WERI-Rb-1 (cell line): ENCODE results near the gene MARS1.
A peak's percentile ranks its signal among the peaks of the same experiment; 100 is the strongest.

ENCODE experiments used
- DNase-seq: peaks from one replicate; pipeline ENCODE4 v3.0.0-alpha.2; 2020
- H3K27ac ChIP-seq: fragments of 250-450 bp; sonication (Bioruptor Pico); 2 replicates; pipeline ENCODE4 v1.5.1; 2020; ENCODE audit warnings: mild to moderate bottlenecking, moderate library complexity
- H3K27me3 ChIP-seq: fragments of 250-450 bp; sonication (Bioruptor Pico); 2 replicates; pipeline ENCODE4 v1.5.1; 2021; ENCODE audit warnings: mild to moderate bottlenecking, low read depth, moderate library complexity; ENCODE audit not compliant: insufficient read depth, severe bottlenecking
- H3K36me3 ChIP-seq: fragments of 250-450 bp; sonication (Bioruptor Pico); 2 replicates; pipeline ENCODE4 v1.5.1; 2020; ENCODE audit warnings: mild to moderate bottlenecking, moderate library complexity
- H3K4me3 ChIP-seq: 2 replicates; pipeline ENCODE4 v1.5.1; 2011; ENCODE audit warnings: low read depth, mild to moderate bottlenecking, control low read depth, low read length
- H3K9me3 ChIP-seq: fragments of 250-450 bp; sonication (Bioruptor Pico); 2 replicates; pipeline ENCODE4 v1.5.1; 2021; ENCODE audit warnings: mild to moderate bottlenecking, moderate library complexity; ENCODE audit not compliant: severe bottlenecking
- CTCF ChIP-seq: IDR thresholded peaks from 2 replicates; pipeline ENCODE4 v1.5.1; 2011; ENCODE audit warnings: low read depth, mild to moderate bottlenecking, control low read depth, inconsistent platforms, low read length

Gene MARS1

DNA sequence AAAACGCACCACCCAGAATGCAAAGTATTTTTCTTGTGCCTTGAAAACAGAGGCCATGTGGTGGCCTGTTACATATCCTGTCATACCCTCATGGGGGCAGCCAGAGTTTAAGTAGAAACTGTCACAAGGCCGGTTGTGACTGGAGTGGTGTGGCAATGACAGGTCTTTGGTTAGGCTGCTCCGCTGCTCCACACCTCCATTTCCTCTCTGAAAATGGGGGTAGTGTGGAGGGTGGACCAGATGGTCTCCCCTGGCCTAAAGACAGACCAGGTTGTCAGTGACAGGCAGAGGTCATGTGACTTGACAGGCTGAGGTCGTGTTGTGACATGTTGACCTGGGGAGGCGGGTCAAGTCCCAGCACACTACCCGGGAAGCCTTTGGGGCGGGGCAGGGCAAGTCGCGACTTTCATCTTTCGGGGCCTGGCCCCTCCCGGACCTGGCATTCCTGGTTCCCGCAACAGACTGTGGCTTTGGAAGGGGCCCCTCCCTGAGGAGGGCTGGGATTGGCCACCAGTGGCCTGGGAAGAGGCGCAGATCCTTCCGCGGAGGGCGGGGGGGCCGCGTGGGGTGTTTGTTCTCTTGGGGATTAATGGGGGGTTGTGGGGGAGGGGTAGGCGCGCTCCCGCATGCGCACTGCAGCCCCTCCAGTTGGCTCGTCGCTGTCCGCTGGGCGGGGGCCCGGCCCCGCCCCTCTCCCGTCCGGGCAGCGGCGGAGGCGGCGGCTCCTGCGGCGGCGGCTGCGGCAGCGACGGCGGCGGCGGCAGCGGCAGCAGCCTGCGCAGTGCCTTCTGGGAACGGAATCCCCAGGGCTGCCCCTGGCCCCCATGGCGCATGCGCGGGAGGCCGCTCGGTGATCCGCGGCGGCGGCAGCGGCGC, 34.4 kb downstream of the MARS1 start, which contains the start of gene MBD6:
Gene MBD6, plus strand, starts transcription at position 814 of the 876 bp plus-strand sequence. CDS start 1,480 bp downstream, outside the sequence.
- Histone ChIP-seq H3K27me3 (no peaks in the 10 kb centered on the region), H3K27ac (peak within 1 kb of the TSS; percentile 99), H3K9me3 (no peaks in the 10 kb centered on the region), H3K4me3 (peak within 1 kb of the TSS; percentile 59), H3K36me3 (peaks cover 65% of the 10 kb centered on the region)
- DNase-seq, result peak; percentile 98
- TF ChIP-seq CTCF, result no peak

DNA sequence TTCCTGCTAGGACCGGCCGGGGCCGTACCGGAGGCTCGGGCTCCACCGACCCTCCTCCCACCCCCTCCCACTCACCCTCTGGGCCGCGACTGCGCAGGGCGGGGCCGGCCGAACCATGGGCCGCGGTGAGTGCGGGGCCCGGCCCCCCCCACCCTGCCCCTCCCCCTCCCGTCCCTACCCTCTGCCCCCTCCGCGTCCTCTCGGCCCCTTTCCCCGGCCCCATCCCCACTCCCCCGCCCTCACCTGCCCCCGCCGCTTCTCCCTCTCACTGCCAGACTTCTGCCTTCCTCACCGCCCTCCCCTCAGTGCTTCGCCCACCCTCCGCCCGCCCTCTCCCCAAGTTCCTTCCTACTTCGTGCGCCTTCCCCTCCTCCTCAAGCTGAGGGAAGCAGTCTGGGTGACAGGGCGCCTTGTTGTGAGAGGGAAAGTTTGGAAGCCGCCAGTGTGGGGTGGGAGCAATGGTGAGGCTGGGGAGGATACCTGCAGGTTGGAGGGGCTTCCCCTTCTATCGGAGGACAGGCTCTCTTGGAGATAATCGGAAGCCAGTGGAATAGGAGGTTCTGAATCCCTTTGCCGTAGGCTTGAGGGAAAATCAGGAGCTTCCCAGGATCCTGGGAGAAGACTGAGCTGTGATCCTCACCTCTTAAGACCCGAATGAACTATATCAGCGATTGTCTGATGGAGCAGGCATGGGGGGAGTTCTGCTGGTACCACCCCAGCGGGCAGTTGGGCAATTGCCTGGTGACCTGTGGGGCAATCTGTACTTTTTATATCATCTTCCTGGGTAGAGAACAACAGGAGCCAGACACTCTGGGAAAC, 35.2 kb downstream of the MARS1 start:
- DNase-seq, result peak; percentile 67
- Histone ChIP-seq H3K27me3 (no peaks in the 10 kb centered on the region), H3K4me3 (peak overlapping the region; percentile 59), H3K9me3 (no peaks in the 10 kb centered on the region), H3K36me3 (peaks cover 63% of the 10 kb centered on the region), H3K27ac (peak overlapping the region; percentile 99)
- TF ChIP-seq CTCF, result no peak

DNA sequence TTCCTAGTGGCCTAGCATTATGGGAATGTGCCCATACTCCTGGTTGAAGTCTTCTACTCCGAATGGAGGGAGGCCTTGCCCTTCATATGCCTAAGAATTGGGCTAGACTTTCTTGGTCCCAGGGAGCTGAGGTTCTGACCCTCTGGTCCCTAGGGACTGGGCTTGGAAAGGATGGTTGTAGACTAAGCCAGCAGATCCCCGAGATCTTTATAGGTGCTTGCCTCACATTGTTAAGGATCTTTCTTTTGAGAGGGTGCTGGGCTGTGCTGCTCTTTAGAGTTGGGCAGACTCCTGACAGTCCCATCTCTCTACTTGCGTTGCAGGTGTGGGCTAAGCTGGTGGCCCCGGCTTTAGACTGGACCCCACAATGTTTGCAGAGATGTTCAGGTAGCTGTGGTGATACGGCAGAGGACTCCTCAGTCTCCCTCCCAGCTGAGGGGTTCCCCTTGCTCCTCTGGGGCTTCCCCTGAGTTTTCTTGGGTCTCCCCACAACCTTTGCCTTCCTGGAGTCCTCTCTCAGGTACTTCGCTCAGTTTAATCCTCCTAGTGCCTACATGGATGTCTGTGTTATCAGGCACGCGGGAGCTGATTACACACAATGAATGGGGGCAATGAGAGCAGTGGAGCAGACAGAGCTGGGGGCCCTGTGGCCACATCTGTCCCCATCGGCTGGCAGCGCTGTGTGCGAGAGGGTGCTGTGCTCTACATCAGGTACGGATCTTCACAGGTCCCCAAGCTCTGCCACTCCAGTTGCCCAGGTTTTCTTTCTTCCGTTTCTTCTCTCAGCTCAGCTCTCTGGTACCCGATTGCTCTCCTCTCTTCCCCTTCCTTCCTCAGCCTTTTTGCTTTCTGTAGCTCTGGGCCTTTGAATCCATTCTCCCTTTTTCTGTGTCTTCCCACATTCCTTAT, 36.1 kb downstream of the MARS1 start:
- no peak for TF ChIP-seq CTCF
- Histone ChIP-seq H3K36me3 (peaks cover 62% of the 10 kb centered on the region), H3K4me3 (peak overlapping the region; percentile 59), H3K27me3 (no peaks in the 10 kb centered on the region), H3K9me3 (no peaks in the 10 kb centered on the region), H3K27ac (peak overlapping the region; percentile 99)
- DNase-seq, result no peak

DNA sequence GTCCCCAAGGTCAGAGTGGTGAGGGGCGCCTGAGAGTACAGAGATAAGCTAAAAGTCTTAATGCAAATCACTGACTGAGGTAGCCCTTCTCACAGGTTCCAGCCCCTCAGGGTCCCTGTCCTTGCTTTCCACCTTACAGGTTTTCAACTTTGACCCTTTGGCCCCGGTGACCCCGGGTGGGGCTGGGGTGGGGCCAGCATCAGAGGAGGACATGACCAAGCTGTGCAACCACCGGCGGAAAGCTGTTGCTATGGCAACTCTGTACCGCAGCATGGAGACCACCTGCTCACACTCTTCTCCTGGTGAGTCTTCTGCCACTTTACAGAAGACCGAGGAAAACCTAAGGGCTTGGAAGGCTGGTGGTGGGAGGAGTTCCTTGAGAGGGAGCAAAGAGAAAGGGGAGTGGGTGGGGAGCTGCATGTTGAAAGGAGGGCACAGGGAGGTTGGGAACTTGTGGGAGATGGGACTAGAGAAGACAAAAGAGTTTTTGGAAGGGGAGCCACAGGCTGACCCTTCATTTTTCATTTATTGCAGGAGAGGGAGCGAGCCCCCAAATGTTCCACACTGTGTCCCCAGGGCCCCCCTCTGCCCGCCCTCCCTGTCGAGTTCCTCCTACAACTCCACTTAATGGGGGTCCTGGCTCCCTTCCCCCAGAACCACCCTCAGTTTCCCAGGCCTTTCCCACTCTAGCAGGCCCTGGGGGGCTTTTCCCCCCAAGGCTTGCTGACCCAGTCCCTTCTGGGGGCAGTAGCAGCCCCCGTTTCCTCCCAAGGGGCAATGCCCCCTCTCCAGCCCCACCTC, 37.1 kb downstream of the MARS1 start:
- Histone ChIP-seq H3K9me3 (no peaks in the 10 kb centered on the region), H3K27ac (peak overlapping the region; percentile 99; the same call in 1 of the 2 replicates), H3K4me3 (no peak overlapping the region), H3K27me3 (no peaks in the 10 kb centered on the region), H3K36me3 (peaks cover 60% of the 10 kb centered on the region)
- no peak for DNase-seq
- no peak for TF ChIP-seq CTCF
